GM10266 (cell line): ENCODE results near the gene BARHL1.

Experiments
- DNase-seq: peaks from one replicate; pipeline ENCODE4 v3.0.0; 2012; ENCODE audit errors: extremely low spot score
- TF ChIP-seq, protein P1 (sequence below): IDR thresholded peaks from 2 replicates; pipeline ENCODE4 v1.5.1; 2012; ENCODE audit warnings: mild to moderate bottlenecking, low read depth; ENCODE audit not compliant: control insufficient read depth, insufficient read depth; ENCODE audit errors: missing control alignments

Gene BARHL1

DNA sequence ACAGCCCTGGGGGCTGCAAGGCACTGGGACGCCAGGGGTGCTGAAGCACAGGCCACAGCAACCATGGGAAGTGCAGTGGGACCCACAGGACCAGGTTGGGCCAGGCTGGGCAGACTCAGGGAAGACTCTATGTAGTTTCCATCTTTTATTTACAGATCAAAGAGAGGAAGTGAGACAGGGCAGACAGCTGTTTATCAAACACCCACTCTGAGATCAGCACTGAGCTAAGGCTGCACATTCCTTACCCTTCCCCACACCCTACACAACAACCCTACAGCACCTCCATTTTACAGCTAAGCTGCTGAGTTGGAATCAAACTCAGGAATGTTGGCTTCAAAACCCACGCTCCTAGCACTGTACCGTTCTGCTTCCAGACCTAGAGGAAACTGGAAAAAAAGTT lies 19.8 kb downstream of the BARHL1 start:
- DNase-seq = no peak
- TF ChIP-seq, protein P1, sequence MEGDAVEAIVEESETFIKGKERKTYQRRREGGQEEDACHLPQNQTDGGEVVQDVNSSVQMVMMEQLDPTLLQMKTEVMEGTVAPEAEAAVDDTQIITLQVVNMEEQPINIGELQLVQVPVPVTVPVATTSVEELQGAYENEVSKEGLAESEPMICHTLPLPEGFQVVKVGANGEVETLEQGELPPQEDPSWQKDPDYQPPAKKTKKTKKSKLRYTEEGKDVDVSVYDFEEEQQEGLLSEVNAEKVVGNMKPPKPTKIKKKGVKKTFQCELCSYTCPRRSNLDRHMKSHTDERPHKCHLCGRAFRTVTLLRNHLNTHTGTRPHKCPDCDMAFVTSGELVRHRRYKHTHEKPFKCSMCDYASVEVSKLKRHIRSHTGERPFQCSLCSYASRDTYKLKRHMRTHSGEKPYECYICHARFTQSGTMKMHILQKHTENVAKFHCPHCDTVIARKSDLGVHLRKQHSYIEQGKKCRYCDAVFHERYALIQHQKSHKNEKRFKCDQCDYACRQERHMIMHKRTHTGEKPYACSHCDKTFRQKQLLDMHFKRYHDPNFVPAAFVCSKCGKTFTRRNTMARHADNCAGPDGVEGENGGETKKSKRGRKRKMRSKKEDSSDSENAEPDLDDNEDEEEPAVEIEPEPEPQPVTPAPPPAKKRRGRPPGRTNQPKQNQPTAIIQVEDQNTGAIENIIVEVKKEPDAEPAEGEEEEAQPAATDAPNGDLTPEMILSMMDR = no peak

DNA sequence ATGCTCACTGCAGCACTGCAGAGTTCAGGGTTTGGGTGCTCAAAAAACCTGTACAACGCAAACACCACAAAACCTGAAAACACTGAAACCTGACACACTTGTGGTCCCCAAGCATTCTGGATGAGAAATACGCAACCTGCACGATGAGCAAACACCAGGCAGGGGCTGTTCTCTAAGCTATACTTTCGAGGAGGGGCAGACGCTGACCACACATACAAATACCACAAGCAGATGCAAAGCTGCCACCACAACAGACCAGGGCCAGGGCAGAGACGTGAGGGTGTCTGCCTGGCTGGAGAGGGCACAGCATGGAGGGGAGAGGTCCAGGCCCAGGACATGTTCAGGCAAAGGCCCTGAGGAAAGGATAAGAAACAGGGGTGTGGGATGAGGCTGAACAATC lies 23.0 kb downstream of the BARHL1 start:
- no peak for DNase-seq
- TF ChIP-seq, protein P1 = no peak

DNA sequence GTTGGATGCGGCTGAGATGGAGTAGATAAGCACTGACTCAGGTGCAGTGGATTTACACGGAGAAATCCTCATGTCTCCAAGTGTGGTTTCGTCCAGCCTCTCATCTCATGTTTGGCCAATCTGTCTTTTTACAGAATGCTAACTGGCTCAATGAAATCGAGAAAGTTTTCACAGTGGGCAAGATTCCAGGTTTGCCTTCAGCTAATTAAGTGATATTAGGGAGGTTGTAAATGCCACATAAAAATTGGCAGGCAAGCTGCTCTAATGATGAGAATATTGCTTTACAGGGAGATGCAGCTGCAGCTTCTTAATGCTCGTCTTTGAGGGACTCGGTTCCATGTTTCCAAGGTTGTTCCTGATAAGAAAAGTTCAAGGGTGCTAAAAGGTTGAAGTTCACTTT lies 23.7 kb downstream of the BARHL1 start:
- TF ChIP-seq, protein P1 = no peak
- DNase-seq = no peak

DNA sequence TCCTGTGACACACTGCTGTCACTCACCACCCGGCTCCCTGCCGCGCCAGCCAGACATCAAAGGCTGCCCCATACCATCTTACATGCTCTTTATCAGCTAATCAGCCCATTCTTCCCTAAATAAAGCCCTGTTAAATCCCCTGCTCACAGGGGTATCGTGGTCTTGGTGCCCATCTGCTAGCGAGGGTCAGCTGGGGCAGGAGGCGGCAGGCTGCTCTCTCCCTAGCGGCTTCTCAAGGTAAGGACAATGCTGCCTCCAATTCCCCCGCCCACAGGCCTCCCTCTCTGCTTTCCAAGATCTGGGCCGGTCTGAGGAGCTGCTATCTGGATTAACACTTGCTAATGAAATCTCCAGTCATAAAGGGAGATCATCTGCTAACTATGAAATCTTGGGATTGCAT lies 26.8 kb downstream of the BARHL1 start:
- TF ChIP-seq, protein P1 = no peak
- no peak for DNase-seq

DNA sequence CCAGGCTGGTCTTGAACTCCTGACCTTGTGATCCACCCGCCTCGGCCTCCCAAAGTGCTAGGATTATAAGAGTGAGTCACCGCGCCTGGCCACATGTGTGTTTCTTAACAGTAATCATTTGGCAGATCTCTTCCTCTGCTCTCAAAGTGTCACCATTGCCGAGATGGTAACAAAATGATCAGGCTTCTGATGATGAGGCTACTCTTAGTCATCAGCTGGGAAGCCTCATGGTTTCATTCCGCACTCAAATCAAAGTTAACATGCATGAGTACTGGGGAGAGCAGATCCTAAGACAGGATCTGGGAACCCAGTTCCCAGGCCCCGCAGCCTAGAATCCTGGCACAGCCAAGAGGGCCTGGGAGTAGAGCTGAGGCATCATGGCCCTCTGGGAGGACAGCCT lies 27.4 kb downstream of the BARHL1 start:
- no peak for DNase-seq
- TF ChIP-seq, protein P1 = no peak

DNA sequence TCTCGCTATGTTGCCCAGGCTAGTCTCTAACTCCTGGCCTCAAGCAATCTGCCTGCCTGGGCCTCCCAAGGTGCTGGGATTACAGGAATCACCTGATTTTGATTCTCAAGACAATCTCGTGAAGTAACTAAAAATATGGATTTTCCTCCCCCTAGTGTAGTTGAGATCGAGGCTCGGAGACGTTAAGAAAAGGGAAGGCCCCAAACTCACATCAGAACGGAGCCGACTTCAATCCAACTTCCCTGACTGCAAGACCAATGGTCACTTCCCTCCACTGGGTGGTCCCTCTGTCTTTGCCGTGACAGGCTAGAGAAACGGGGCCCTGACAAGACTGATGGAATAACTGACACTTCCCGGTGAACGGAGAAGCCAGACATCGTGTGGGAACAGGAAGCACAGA lies 28.3 kb downstream of the BARHL1 start:
- no peak for DNase-seq
- TF ChIP-seq, protein P1 = no peak

DNA sequence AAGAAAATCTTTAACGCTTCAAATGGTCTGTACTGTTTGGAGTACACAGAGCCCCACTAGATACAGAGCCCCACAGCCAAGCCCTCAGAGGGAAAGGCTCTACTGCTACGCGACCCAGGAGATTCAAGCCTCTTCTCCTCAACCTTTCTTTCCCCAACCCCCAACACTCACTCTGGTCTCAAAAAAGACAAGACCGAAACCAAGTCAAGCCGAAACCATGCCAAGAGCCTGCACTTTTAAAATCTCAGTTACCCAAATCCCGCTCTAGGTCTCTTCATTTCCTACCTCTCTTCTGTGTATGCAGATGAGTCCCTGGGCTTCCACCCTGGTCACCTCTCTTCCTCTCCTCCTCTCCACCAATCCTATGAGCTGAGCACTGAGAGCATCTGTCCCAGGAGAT lies 31.9 kb downstream of the BARHL1 start:
- TF ChIP-seq, protein P1 = no peak
- DNase-seq = no peak
